Islet of Langerhans (tissue), 1 donor: Measurements from ENCODE around the gene KIAA1671.
"Not testable (repeated sequence)": the region's sequence is repeated elsewhere in the genome, so short reads cannot be mapped to it uniquely, and the experiment has no call there.

Experiments
- FAIRE-seq: peaks from one replicate; lab custom pipeline; 2011; peaks lifted over from hg19 to GRCh38; lab: Jason Lieb, UNC

Gene KIAA1671

GRCh38 chr22:25174888-25175411 is 222.4 kb downstream of the KIAA1671 start:
- no peak for FAIRE-seq

GRCh38 chr22:25176175-25176574 is 223.7 kb downstream of the KIAA1671 start:
- FAIRE-seq, result no peak

- no peak for FAIRE-seq
Measured at GRCh38 chr22:25176799-25177198, 224.3 kb downstream of the KIAA1671 start.

GRCh38 chr22:25177226-25177625 is 224.7 kb downstream of the KIAA1671 start:
- no peak for FAIRE-seq

- no peak for FAIRE-seq
Measured at GRCh38 chr22:25177895-25178294, 225.4 kb downstream of the KIAA1671 start.

GRCh38 chr22:25178348-25178747 is 225.8 kb downstream of the KIAA1671 start:
- FAIRE-seq, result not testable (repeated sequence)

GRCh38 chr22:25178869-25179631 is 226.5 kb downstream of the KIAA1671 start:
- FAIRE-seq, result not testable (repeated sequence)

- FAIRE-seq, result no peak
Measured at GRCh38 chr22:25182131-25183110, 229.9 kb downstream of the KIAA1671 start.

GRCh38 chr22:25183949-25184619 is 231.6 kb downstream of the KIAA1671 start:
- no peak for FAIRE-seq

- no peak for FAIRE-seq
Measured at GRCh38 chr22:25186140-25186539, 233.6 kb downstream of the KIAA1671 start.

GRCh38 chr22:25187469-25187868 is 235.0 kb downstream of the KIAA1671 start:
- no peak for FAIRE-seq

- no peak for FAIRE-seq
Measured at GRCh38 chr22:25192406-25192805, 239.9 kb downstream of the KIAA1671 start.

GRCh38 chr22:25193130-25193529 is 240.6 kb downstream of the KIAA1671 start:
- no peak for FAIRE-seq

- no peak for FAIRE-seq
Measured at GRCh38 chr22:25193548-25193947, 241.0 kb downstream of the KIAA1671 start.

GRCh38 chr22:25196326-25196725 is 243.8 kb downstream of the KIAA1671 start:
- FAIRE-seq, result no peak

GRCh38 chr22:25197340-25197739 is 244.8 kb downstream of the KIAA1671 start:
- no peak for FAIRE-seq

- FAIRE-seq, result no peak
Measured at GRCh38 chr22:25199731-25200520, 247.4 kb downstream of the KIAA1671 start, which contains the start of gene CRYBB3. Gene CRYBB3 (plus strand): TSS chr22:25199858. CDS start chr22:25201397, 1,539 bp downstream.

GRCh38 chr22:25200967-25201366 is 248.5 kb downstream of the KIAA1671 start:
- no peak for FAIRE-seq

- no peak for FAIRE-seq
Measured at GRCh38 chr22:25201557-25202273, 249.2 kb downstream of the KIAA1671 start.

GRCh38 chr22:25202290-25202921 is 249.9 kb downstream of the KIAA1671 start:
- FAIRE-seq, result peak; percentile 83
